DND-41 (cell line): ENCODE results near the gene SH3RF3.

Source experiments
- CTCF ChIP-seq: IDR thresholded peaks from 2 replicates; pipeline ENCODE4 v1.5.1; 2012; ENCODE audit warnings: borderline replicate concordance, low read length, moderate library complexity, mild to moderate bottlenecking; ENCODE audit not compliant: poor library complexity, severe bottlenecking; ENCODE audit errors: extremely low read depth
- EZH2 ChIP-seq: IDR thresholded peaks from 3 replicates; pipeline ENCODE4 v1.6.1; 2012; ENCODE audit warnings: borderline replicate concordance, low read depth, mild to moderate bottlenecking, moderate library complexity, low read length, inconsistent platforms; ENCODE audit not compliant: severe bottlenecking

DNA sequence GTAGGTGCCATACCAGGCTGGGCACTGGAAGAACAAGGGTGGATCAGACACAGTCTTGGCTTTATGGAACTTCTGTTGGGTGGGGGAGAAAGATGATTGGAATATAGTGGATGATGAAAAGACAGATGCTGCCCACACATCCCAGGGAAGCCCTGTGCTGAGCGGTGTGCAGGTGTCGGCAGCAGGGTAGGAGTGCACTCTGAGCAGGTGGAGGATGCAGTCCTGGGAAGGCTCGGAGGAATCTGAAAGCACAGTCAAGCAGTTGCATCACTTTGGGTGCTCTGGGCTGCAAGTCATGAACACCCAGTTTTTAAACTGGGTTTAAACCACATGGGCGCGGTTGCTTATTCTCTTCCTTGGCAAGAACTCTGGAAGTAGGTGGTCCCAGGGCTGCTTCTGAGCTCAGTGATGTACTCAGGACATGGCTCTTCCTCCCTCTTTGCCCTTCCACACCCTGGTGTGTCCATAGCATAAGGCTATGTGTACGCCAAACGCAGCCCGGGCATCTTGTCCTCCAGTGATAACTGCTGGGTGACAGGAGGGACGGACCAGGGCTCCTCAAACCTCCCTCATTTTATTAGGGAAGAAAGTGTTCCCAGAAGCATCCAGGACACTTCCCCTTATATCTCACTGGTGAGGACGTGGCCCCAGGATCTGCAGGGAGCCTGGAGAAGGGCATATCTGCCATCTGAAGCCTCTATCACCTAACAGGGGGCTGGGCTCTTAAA is 84.0 kb downstream of the SH3RF3 start:
- no peak for TF ChIP-seq CTCF
- no peak for TF ChIP-seq EZH2
